GM20000 (cell line): ENCODE measurements around the gene STX1B.

Experiments
- DNase-seq: peaks from one replicate; pipeline ENCODE4 v3.0.0; 2012; ENCODE audit warnings: low spot score
- TF ChIP-seq, protein P1 (sequence below): IDR thresholded peaks from 2 replicates; pipeline ENCODE4 v1.5.1; 2012; ENCODE audit warnings: mild to moderate bottlenecking, control low read depth; ENCODE audit errors: extremely low read depth, missing control alignments

The STX1B gene

DNA sequence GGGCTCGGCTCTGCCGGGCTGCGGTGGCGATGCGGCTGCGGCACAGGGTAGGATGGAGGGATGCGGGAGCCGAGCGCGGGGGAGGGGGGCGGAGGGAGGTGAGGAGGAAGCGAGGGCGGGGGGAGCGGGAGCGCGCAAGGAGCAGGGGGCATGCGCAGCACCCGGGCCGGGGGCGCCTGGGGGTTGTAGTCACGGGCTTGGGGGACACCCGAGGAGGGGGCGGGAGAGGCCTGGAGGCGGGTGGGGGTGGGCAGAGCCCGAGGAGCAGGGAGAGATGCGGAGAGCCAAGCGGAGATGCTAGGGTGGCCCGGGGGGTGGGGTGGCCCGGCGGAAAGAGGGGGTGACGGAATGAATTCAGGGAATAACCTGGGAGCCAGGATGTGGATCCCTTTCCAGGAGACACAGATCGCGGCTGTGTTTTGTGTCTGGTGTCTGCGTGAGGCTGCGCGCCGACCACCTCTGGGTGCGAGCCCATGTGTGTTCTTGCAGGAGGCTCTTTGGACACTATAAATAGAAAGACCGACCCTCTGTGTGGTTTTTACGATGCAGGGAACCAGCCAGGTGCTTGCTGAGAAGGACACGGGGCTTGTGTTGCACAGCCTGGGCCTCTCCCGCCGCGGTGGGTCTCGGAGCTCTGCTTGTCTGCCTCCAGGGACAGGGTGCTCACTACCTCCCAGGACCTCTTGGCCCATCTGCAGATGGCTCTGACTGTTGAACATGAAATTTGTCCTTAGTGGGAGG lies at the start of gene STX1B:
TSS of gene STX1B (minus strand) at position 54 of the 741 bp plus-strand sequence. CDS start 242 bp downstream, outside the sequence.
- TF ChIP-seq, protein P1, sequence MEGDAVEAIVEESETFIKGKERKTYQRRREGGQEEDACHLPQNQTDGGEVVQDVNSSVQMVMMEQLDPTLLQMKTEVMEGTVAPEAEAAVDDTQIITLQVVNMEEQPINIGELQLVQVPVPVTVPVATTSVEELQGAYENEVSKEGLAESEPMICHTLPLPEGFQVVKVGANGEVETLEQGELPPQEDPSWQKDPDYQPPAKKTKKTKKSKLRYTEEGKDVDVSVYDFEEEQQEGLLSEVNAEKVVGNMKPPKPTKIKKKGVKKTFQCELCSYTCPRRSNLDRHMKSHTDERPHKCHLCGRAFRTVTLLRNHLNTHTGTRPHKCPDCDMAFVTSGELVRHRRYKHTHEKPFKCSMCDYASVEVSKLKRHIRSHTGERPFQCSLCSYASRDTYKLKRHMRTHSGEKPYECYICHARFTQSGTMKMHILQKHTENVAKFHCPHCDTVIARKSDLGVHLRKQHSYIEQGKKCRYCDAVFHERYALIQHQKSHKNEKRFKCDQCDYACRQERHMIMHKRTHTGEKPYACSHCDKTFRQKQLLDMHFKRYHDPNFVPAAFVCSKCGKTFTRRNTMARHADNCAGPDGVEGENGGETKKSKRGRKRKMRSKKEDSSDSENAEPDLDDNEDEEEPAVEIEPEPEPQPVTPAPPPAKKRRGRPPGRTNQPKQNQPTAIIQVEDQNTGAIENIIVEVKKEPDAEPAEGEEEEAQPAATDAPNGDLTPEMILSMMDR = no peak

DNA sequence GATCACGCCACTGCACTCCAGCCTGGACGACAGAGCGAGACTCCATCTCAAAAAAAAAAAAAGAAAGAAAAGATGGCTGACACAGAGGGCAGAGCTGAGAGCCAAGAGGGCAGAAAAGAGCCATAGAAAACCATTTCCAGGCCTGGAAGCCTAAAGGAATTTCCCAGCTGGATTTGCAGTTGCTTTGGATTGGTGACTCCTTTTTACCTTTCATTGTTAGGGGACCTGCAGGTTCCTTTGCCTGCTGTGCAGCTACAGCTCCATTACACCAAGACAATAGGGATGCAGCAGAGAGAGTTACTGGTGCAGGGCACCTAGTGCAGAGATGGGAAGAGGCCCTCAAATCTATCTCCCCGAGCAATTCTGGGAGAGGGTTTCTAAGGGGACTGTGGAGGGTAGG lies 45.2 kb upstream of the STX1B start:
- TF ChIP-seq, protein P1 = no peak
- no peak for DNase-seq

More for the DNA sequence above, at the start of gene STX1B:
- no peak for DNase-seq

DNA sequence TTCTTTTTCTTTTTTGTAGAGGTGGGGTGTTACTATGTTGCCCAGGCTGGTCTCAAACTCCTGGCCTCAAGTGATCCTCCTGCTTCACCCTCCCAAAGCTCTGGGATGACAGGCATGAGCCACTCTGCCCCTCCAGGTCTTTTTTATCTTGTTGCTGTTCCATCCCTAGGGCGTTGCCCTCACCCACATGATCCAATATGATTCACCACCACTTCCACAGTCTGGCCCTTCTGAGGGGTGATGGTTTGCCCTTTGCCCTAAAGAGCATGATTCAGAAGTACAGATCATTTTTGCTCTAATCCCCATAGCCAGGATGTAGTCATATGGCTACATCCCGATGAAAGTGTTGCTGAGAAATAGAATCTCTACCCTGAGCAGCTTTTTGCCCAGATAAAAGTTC lies 41.7 kb upstream of the STX1B start:
- DNase-seq = no peak
- TF ChIP-seq, protein P1 = no peak

DNA sequence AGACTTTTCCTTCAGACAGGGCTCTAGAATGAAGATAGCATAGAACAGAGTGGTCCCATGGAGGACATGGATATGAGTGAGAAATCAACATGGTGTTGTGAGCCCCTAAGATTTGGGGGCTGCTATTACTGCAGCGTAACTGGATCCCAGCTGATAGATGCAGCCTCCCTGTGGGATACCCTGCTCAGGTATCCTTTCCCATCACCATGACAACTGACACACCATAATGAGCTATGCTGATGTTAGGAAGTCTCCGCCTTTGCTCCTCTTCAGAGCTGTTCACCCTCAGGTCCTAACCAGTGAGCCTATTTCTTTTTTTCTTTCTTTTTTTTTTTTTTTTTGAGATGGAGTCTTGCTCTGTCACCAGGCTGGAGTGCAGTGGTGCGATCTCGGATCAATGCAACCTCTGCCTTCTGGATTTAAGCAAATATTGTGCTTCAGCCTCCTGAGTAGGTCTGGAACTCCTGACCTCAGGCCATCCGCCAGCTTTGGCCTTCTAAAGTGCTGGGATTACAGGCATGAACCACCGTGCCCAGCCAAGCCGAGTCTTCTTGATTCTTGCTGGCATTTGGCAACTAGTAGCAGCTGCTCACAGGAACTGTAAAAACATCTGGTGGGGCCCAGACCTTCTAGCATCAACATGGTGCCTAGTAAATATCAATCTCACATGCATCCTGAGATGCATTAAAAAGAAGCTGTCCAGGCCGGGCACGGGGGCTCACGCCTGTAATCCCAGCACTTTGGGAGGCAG lies 40.0 kb upstream of the STX1B start:
- no peak for DNase-seq
- TF ChIP-seq, protein P1 = no peak

DNA sequence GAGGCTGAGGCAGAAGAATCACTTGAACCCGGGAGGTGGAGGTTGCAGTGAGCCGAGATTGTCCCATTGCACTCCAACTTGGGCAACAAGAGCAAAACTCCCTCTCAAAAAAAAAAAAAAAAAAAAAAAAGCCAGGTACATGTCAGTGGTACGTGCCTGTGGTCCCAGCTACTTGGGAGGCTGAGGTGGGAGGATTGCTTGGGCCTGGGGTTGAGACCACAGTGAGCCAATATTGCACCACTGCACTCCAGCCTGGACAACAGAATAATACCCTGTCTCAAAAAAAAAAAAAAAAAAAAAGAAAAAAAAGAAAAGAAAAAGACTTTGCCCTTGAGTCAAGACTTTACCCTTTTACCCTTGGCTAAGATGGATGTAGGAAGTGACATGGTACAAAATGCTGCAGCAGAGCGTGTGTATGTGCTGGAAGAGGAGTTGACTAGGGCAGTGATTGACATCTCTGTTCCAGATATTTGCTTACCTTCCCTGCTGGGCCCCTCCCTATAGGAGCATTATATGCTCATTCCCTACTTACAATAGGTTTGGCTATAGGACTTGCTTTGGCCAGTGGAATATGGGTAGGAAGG lies 33.6 kb upstream of the STX1B start:
- TF ChIP-seq, protein P1 = no peak
- peak; percentile 13 for DNase-seq

DNA sequence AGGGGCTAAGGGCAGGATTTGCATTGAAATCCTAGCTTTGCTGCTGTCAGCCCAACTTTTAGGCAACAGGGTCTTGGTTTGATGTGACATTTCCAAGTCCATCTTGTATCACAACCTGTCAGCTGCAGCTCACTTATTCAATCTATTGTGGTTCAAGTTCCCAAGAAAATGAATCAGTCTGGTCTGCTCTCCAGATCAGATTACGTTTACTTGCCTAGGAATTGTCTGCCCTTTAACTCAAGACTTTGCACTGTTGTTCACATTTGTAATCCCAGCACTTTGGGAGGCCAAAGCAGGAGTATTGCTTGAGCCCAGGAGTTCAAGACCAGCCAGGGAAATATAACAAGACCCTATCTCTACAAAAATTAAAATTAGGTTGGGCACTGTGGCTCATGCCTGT lies 32.9 kb upstream of the STX1B start:
- DNase-seq = peak; percentile 28
- TF ChIP-seq, protein P1 = no peak

DNA sequence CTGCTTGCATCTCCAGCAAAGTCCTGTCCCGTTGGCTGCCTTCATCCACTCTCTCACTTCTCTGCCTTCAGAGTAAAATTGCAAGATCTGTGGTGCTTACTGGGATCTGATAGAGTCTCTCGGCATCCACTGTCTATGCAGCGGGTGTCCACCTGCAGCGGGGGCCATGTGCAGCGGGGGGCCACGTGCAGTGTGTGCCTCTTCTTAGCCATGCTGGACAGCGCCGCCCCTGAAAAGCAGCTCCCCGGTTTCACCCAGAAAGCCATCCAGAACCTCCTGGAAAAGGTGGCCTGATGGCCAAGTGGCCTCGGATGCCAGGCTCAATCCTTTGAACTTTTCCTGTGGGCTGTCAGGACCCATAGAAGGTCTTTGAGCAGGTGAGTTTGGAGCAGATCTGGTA lies 32.4 kb upstream of the STX1B start:
- no peak for DNase-seq
- TF ChIP-seq, protein P1 = no peak
